Central memory CD4-positive, alpha-beta T cell (primary cell): ENCODE results near the gene PTPN13.
"Not testable (repeated sequence)": the region's sequence is repeated elsewhere in the genome, so short reads cannot be mapped to it uniquely, and the experiment has no call there.

Experiments used
- DNase-seq: peaks from one replicate; pipeline ENCODE4 v3.0.0; 2022

PTPN13 gene

GRCh38 chr4:86718152-86718551 lies 124.0 kb downstream of the PTPN13 start:
- no peak for DNase-seq

GRCh38 chr4:86719149-86719548 lies 125.0 kb downstream of the PTPN13 start:
- not testable (repeated sequence) for DNase-seq

GRCh38 chr4:86720508-86721068 lies 126.5 kb downstream of the PTPN13 start:
- no peak for DNase-seq

- DNase-seq: no peak
Measured at GRCh38 chr4:86721412-86721811, 127.3 kb downstream of the PTPN13 start.

GRCh38 chr4:86730310-86730709 lies 136.2 kb downstream of the PTPN13 start:
- peak; percentile 43 for DNase-seq

GRCh38 chr4:86737244-86737643 lies 143.1 kb downstream of the PTPN13 start:
- no peak for DNase-seq

- no peak for DNase-seq
Measured at GRCh38 chr4:86741846-86742245, 147.7 kb downstream of the PTPN13 start.

- DNase-seq: no peak
Measured at GRCh38 chr4:86744570-86744969, 150.5 kb downstream of the PTPN13 start.

- no peak for DNase-seq
Measured at GRCh38 chr4:86749121-86749520, 155.0 kb downstream of the PTPN13 start.

GRCh38 chr4:86755388-86755787 lies 161.3 kb downstream of the PTPN13 start:
- no peak for DNase-seq

- DNase-seq: no peak
Measured at GRCh38 chr4:86757468-86757867, 163.4 kb downstream of the PTPN13 start.

- DNase-seq: no peak
Measured at GRCh38 chr4:86759298-86759697, 165.2 kb downstream of the PTPN13 start.

GRCh38 chr4:86762649-86763048 lies 168.5 kb downstream of the PTPN13 start:
- DNase-seq: no peak

GRCh38 chr4:86769794-86770193 lies 175.7 kb downstream of the PTPN13 start:
- DNase-seq: no peak

GRCh38 chr4:86771141-86771540 lies 177.0 kb downstream of the PTPN13 start:
- DNase-seq: no peak

- no peak for DNase-seq
Measured at GRCh38 chr4:86775061-86775460, 180.9 kb downstream of the PTPN13 start.

- DNase-seq: no peak
Measured at GRCh38 chr4:86778175-86778574, 184.1 kb downstream of the PTPN13 start.

- DNase-seq: no peak
Measured at GRCh38 chr4:86788826-86789225, 194.7 kb downstream of the PTPN13 start.

GRCh38 chr4:86791126-86791525 lies 197.0 kb downstream of the PTPN13 start:
- DNase-seq: no peak

- no peak for DNase-seq
Measured at GRCh38 chr4:86809809-86810208, 215.7 kb downstream of the PTPN13 start.

GRCh38 chr4:86810847-86811246 lies 216.7 kb downstream of the PTPN13 start:
- DNase-seq: no peak

GRCh38 chr4:86815653-86816052 lies 221.5 kb downstream of the PTPN13 start:
- no peak for DNase-seq

GRCh38 chr4:86816501-86817273 lies 222.6 kb downstream of the PTPN13 start:
- no peak for DNase-seq

GRCh38 chr4:86818211-86818610 lies 224.1 kb downstream of the PTPN13 start:
- no peak for DNase-seq

GRCh38 chr4:86818841-86819240 lies 224.7 kb downstream of the PTPN13 start:
- DNase-seq: no peak
